K562 (cell line): Measurements from ENCODE around the gene NFE2. TPM values are rescaled to one million over a fixed set of nuclear protein-coding genes. Genes with fewer than 3 reads are reported as not detected.

ENCODE experiments used
- ESRRA ChIP-seq: fragments of 450-650 bp; IDR thresholded peaks from 2 replicates; pipeline ENCODE4 v1.6.1; 2014; ENCODE audit warnings: low read depth, mild to moderate bottlenecking, moderate library complexity, borderline replicate concordance
- GTF2F1 ChIP-seq: IDR thresholded peaks from 2 replicates; pipeline ENCODE4 v1.6.1; 2011; ENCODE audit warnings: low read depth, low read length, improper control_type of control experiment
- HINFP ChIP-seq: fragments of 450-650 bp; conservative IDR thresholded peaks from 2 replicates; pipeline ENCODE4 v1.6.1; 2016; ENCODE audit warnings: missing genetic modification characterization, low read depth, mild to moderate bottlenecking, control low read depth, missing compliant biosample characterization
- ILF3 ChIP-seq: fragments of 450-650 bp; IDR thresholded peaks from 2 replicates; pipeline ENCODE4 v1.6.1; 2018; ENCODE audit warnings: antibody characterized with exemption, mild to moderate bottlenecking, moderate library complexity, borderline replicate concordance
- MLLT1 ChIP-seq, 2 experiments: fragments of 450-650 bp; IDR thresholded peaks; 2 replicates each; pipeline ENCODE4 v1.6.1; 2016
- NFE2 ChIP-seq: IDR thresholded peaks from 2 replicates; pipeline ENCODE4 v1.6.1; 2014; ENCODE audit warnings: antibody characterized with exemption, low read depth
- POLR2AphosphoS5 ChIP-seq: IDR thresholded peaks from 2 replicates; pipeline ENCODE4 v1.6.1; 2011; ENCODE audit warnings: mild to moderate bottlenecking, low read depth, low read length, moderate library complexity; ENCODE audit not compliant: control insufficient read depth, insufficient read depth
- RERE ChIP-seq: sonication (generic); formaldehyde crosslinking; IDR thresholded peaks from 2 replicates; pipeline ENCODE4 v1.8.0; 2023; ENCODE audit warnings: missing genetic modification reagents, mild to moderate bottlenecking, borderline replicate concordance
- SIN3B ChIP-seq: fragments of 450-650 bp; IDR thresholded peaks from 2 replicates; pipeline ENCODE4 v1.6.1; 2017; ENCODE audit warnings: low read depth, mild to moderate bottlenecking, moderate library complexity
- SMARCA5 ChIP-seq: fragments of 450-650 bp; IDR thresholded peaks from 2 replicates; pipeline ENCODE4 v1.6.1; 2016
- SOX6 ChIP-seq: fragments of 450-650 bp; IDR thresholded peaks from 2 replicates; pipeline ENCODE4 v1.6.1; 2014; ENCODE audit warnings: mild to moderate bottlenecking
- TBL1XR1 ChIP-seq, 2 experiments: IDR thresholded peaks; 2 replicates each; pipeline ENCODE4 v1.6.1; 2012; ENCODE audit warnings: improper control_type of control experiment in 2 of 2, low read length in 2 of 2, mild to moderate bottlenecking in 1 of 2
- ZFP1 ChIP-seq: fragments of 450-650 bp; formaldehyde crosslinking; IDR thresholded peaks from 2 replicates; pipeline ENCODE4 v1.4.0; 2020; ENCODE audit warnings: mild to moderate bottlenecking, mixed read lengths
- polyA plus RNA-seq, 8 experiments: library from polyadenylated mRNA; depleted of rRNA in 4 of 8; stranded (reverse) in 5 of 8; unstranded in 3 of 8; fragments of >200 nt; fragmentation: Nextera tagmentation in 2 of 8; fragmentation: Illumina TruSeq in 1 of 8; extraction: Ambion mirVana in 2 of 8; extraction: Trizol in 1 of 8; gene quantifications; 2 replicates each; pipeline versions ENCODE4 v1.2.1 to v1.2.3, GENCODE V29; 2011 to 2014; ENCODE audit warnings: inconsistent platforms in 1 of 8, missing spikeins in 1 of 8
- total RNA-seq, 7 experiments: library from RNA; depleted of rRNA in 6 of 7; stranded (reverse); fragments of >200 nt in 6 of 7; fragmentation: Illumina TruSeq in 2 of 7; extraction: Trizol in 2 of 7; gene quantifications; 2 replicates each; pipeline versions ENCODE4 v1.2.1 to v1.2.3, GENCODE V29; 2011 to 2021; ENCODE audit warnings: low replicate concordance in 1 of 7
- TF ChIP-seq, protein P1 (sequence below): conservative IDR thresholded peaks from 2 replicates; pipeline ENCODE4 v1.6.1; 2011; ENCODE audit warnings: low read depth, mild to moderate bottlenecking, low read length; ENCODE audit not compliant: control insufficient read depth
- TF ChIP-seq, protein P2 (sequence below): fragments of 200-800 bp; sonication (Bioruptor generic); IDR thresholded peaks from 2 replicates; pipeline ENCODE4 v1.6.1; 2017; ENCODE audit warnings: missing genetic modification characterization, missing compliant biosample characterization

The NFE2 gene
- total and polyA plus RNA-seq, 9 of the 15 experiments (the other 6 are each of a cell fraction or from before 2014, with no cell fraction given), result 12.3 to 282 (median 208) TPM

DNA sequence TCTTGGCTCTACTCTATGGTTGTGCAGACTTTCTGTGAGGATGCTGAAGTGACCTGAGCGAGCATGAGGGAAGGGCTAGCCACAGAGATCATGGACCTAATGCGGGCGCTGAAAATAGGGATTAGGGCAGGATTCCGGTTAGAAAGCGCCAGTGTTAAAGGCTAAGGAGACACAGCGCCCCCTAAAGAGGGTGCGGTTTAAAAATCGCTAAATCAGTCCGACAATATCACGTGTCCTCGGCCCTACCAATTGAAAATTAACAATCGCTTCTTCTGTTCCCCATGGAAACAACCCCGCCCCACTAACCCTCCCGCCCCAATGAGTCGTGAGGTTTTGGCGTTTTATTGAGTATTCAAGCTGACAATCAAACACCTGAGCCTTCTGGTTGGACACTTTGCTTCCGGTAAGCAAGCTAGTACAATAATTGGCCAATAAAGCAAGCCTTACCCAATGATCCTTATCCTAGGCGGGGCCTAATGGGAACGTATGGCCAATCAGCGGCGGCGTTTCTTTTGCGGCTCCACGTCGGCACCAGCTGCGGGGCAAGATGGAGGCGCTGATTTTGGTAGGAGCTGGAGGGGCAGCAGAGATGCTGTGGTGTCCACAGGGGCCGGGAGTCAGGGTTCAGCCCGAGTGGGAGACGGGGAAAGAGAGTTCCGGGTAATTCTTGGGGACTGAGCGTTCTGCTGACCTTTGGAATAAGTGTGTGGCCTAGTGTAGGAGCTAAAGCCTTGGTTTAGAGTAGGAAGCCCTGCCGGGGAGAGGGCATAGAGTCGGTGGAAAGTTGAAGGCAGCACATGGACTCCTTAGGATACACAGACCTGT lies 24.0 kb upstream of the NFE2 start, which contains the start of gene COPZ1 (continued):
- no peak for TF ChIP-seq HINFP
- TF ChIP-seq, protein P1, sequence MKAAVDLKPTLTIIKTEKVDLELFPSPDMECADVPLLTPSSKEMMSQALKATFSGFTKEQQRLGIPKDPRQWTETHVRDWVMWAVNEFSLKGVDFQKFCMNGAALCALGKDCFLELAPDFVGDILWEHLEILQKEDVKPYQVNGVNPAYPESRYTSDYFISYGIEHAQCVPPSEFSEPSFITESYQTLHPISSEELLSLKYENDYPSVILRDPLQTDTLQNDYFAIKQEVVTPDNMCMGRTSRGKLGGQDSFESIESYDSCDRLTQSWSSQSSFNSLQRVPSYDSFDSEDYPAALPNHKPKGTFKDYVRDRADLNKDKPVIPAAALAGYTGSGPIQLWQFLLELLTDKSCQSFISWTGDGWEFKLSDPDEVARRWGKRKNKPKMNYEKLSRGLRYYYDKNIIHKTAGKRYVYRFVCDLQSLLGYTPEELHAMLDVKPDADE, result peak; percentile 79
- TF ChIP-seq, protein P2, sequence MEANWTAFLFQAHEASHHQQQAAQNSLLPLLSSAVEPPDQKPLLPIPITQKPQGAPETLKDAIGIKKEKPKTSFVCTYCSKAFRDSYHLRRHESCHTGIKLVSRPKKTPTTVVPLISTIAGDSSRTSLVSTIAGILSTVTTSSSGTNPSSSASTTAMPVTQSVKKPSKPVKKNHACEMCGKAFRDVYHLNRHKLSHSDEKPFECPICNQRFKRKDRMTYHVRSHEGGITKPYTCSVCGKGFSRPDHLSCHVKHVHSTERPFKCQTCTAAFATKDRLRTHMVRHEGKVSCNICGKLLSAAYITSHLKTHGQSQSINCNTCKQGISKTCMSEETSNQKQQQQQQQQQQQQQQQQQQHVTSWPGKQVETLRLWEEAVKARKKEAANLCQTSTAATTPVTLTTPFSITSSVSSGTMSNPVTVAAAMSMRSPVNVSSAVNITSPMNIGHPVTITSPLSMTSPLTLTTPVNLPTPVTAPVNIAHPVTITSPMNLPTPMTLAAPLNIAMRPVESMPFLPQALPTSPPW, result peak; percentile 85
- TF ChIP-seq SMARCA5, result no peak
- TF ChIP-seq NFE2, result peak; percentile 64; the same call in 1 of the 2 replicates
- TF ChIP-seq TBL1XR1 (IDR thresholded peaks at IDR 0.05; ENCODE audit: low read length in 2 of 2), result peak; percentile 22 to 54; a peak in 1 of 4 replicates
- peak; percentile 89 for TF ChIP-seq SIN3B
- TF ChIP-seq POLR2AphosphoS5, result peak; percentile 87
- no peak for TF ChIP-seq ZFP1 (CRISPR knock-in tag)
- peak; percentile 87 to 95; a peak in 3 of 4 replicates for TF ChIP-seq MLLT1 (IDR thresholded peaks at IDR 0.05)
- TF ChIP-seq GTF2F1, result no peak
- peak; percentile 71; the same call in 1 of the 2 replicates for TF ChIP-seq ESRRA
- TF ChIP-seq SOX6, result peak; percentile 43; the same call in 1 of the 2 replicates
- no peak for TF ChIP-seq ILF3
- TF ChIP-seq RERE, result no peak
